Measurements from ENCODE around the gene ATG9B.

Gene ATG9B

DNA sequence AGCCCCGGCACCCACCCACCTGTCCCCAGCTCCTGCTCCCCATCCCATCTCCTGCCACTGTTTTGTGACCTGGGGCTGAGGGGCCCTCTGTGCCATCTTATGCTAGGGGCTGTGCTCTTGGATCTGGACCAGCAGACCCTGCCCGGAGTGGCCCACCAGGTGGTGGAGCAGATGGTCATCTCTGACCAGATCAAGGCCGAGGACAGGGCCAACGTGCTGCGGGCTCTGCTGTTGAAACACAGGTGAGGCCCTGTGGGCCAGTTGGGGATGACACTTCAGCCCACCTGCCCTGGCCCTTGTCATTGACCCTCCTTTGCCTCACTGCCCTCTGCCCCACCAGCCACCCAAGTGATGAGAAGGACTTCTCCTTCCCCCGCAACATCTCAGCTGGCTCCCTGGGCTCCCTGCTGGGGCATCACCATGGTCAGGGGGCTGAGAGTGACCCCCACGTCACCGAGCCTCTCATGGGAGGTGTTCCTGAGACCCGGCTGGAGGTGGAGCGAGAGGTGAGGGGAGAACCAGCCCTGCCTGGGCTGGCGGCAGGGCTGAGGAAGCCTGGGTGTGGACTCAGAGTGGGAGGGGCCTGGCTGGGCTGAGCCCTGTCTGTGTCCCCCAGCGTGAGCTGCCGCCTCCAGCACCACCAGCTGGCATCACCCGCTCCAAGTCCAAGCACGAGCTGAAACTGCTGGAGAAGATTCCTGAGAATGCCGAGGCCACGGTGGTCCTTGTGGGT lies 45.7 kb upstream of the ATG9B start:
- no peak overlapping the region for H3K4me3 ChIP-seq (ENCODE audit: severe bottlenecking)
- TF ChIP-seq, protein P1, sequence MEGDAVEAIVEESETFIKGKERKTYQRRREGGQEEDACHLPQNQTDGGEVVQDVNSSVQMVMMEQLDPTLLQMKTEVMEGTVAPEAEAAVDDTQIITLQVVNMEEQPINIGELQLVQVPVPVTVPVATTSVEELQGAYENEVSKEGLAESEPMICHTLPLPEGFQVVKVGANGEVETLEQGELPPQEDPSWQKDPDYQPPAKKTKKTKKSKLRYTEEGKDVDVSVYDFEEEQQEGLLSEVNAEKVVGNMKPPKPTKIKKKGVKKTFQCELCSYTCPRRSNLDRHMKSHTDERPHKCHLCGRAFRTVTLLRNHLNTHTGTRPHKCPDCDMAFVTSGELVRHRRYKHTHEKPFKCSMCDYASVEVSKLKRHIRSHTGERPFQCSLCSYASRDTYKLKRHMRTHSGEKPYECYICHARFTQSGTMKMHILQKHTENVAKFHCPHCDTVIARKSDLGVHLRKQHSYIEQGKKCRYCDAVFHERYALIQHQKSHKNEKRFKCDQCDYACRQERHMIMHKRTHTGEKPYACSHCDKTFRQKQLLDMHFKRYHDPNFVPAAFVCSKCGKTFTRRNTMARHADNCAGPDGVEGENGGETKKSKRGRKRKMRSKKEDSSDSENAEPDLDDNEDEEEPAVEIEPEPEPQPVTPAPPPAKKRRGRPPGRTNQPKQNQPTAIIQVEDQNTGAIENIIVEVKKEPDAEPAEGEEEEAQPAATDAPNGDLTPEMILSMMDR (IDR thresholded peaks at IDR 0.05; ENCODE audit: poor library complexity, severe bottlenecking), result no peak
- no peaks in the 10 kb centered on the region for H3K4me1 ChIP-seq (ENCODE audit: insufficient read depth, poor library complexity, severe bottlenecking)
- no peaks in the 10 kb centered on the region for H3K9me3 ChIP-seq (ENCODE audit: severe bottlenecking)
- no peak for ATAC-seq (ENCODE audit: low read depth)
- DNase-seq (ENCODE audit: low spot score), result no peak
- no peak overlapping the region for H3K27ac ChIP-seq (ENCODE audit: poor library complexity, severe bottlenecking)
- no peaks in the 10 kb centered on the region for H3K27me3 ChIP-seq (ENCODE audit: insufficient read depth, poor library complexity, severe bottlenecking)
- peaks cover 82% of the 10 kb centered on the region for H3K36me3 ChIP-seq (ENCODE audit: low read depth)

DNA sequence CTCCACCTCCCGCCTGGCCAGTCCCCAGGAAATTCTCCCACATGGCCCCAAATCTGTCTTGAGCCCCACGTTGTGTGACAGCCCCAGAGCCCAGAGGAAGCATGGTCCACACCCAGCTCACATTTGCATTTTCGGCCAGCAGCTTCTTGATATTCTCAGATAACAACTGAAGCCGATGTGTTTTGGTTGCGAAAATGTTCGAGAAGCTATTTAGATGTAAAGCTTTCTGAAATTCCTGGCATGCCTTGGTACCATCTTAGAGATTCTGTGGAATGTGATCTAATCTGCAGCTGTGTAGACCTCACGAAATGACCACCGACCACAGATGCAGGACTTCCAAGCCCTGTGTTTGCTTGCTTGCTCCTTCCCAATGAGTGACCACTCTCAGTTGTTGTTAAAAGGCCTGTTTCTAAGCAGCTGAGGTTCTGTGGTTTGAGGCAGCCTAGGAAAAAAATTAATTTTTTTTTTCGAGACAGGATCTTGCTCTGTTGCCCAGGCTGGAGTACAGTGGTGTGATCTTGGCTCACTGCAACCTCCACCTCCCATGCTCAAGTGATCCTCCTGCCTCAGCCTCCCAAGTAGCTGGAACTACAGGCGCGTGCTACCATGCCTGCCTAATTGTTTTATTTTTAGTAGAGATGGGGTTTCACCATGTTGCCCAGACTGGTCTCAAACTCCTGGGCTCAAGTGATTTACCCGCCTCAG lies 43.9 kb upstream of the ATG9B start:
- Histone ChIP-seq H3K4me1 (ENCODE audit: insufficient read depth, poor library complexity, severe bottlenecking) (peaks cover 2% of the 10 kb centered on the region), H3K36me3 (ENCODE audit: low read depth) (peaks cover 80% of the 10 kb centered on the region), H3K27ac (ENCODE audit: poor library complexity, severe bottlenecking) (no peak overlapping the region), H3K27me3 (ENCODE audit: insufficient read depth, poor library complexity, severe bottlenecking) (no peaks in the 10 kb centered on the region), H3K9me3 (ENCODE audit: severe bottlenecking) (no peaks in the 10 kb centered on the region), H3K4me3 (ENCODE audit: severe bottlenecking) (no peak overlapping the region)
- DNase-seq (ENCODE audit: low spot score), result no peak
- ATAC-seq (ENCODE audit: low read depth), result no peak
- TF ChIP-seq, protein P1 (IDR thresholded peaks at IDR 0.05; ENCODE audit: poor library complexity, severe bottlenecking), result no peak

DNA sequence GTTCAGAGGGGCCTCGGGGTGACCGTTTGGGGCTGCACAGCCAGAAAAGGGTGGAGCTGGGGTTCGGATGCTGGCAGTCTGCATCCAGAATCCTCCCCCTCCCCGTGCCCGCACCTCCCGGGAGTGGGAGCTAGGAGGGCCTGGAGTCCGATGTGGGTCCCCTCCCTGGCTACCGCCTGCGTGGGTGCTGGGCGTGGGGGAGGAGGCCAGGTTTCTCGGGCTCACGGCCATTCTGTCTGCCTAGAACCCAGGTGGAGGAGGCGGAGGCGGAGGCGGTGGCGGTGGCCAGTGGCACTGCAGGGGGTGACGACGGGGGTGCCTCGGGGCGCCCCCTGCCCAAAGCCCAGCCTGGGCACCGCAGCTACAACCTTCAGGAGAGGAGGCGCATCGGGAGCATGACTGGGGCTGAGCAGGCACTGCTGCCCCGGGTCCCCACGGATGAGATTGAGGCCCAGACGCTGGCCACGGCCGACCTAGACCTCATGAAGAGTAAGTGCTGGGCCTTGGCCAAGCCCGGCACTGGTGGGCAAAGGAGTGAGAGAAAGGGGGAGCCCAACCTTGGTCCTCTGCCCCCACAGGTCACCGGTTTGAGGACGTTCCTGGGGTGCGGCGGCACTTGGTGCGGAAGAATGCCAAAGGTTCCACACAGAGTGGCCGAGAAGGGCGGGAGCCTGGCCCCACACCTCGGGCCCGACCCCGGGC lies 42.1 kb upstream of the ATG9B start:
- H3K27ac ChIP-seq (ENCODE audit: poor library complexity, severe bottlenecking), result no peak overlapping the region
- peaks cover 62% of the 10 kb centered on the region for H3K36me3 ChIP-seq (ENCODE audit: low read depth)
- no peaks in the 10 kb centered on the region for H3K9me3 ChIP-seq (ENCODE audit: severe bottlenecking)
- TF ChIP-seq, protein P1 (IDR thresholded peaks at IDR 0.05; ENCODE audit: poor library complexity, severe bottlenecking), result no peak
- H3K27me3 ChIP-seq (ENCODE audit: insufficient read depth, poor library complexity, severe bottlenecking), result no peaks in the 10 kb centered on the region
- peaks cover 18% of the 10 kb centered on the region for H3K4me1 ChIP-seq (ENCODE audit: insufficient read depth, poor library complexity, severe bottlenecking)
- no peak for ATAC-seq (ENCODE audit: low read depth)
- no peak overlapping the region for H3K4me3 ChIP-seq (ENCODE audit: severe bottlenecking)
- DNase-seq (ENCODE audit: low spot score), result no peak

DNA sequence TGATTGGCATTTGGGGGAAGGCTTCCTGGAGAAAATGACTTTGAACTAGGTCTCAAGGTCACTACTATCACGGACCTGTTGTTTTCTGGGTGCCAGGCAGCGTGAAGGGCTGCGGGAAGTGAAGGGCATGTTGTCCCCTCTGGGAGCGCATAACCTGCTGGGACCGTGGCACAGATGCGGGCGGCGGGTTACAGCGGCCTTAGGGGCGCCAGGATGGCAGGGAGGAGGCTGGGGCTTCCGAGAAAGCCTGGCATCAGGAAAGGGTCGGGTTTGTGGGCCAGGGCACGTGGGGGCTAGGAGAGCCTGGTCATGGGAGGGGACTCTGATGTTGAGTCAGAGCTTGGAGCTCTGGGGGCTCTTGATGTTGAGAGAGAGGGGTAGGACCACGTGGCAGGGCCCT lies 41.2 kb upstream of the ATG9B start:
- ATAC-seq (ENCODE audit: low read depth) (no peak), DNase-seq (ENCODE audit: low spot score) (no peak)
- Histone ChIP-seq H3K27me3 (ENCODE audit: insufficient read depth, poor library complexity, severe bottlenecking) (no peaks in the 10 kb centered on the region), H3K9me3 (ENCODE audit: severe bottlenecking) (no peaks in the 10 kb centered on the region), H3K27ac (ENCODE audit: poor library complexity, severe bottlenecking) (no peak overlapping the region), H3K36me3 (ENCODE audit: low read depth) (peaks cover 56% of the 10 kb centered on the region), H3K4me1 (ENCODE audit: insufficient read depth, poor library complexity, severe bottlenecking) (peaks cover 24% of the 10 kb centered on the region), H3K4me3 (ENCODE audit: severe bottlenecking) (no peak overlapping the region)
- TF ChIP-seq, protein P1 (IDR thresholded peaks at IDR 0.05; ENCODE audit: poor library complexity, severe bottlenecking), result no peak

All from RWPE2 (cell line).